GM12873 (cell line): Measurements from ENCODE around the gene TMEM183A.

Source experiments
- CTCF ChIP-seq: IDR thresholded peaks from 2 replicates; pipeline ENCODE4 v1.5.1; 2012; ENCODE audit warnings: low read depth, mild to moderate bottlenecking, moderate library complexity, low read length, control low read depth; ENCODE audit not compliant: insufficient read depth; ENCODE audit errors: missing control alignments

The TMEM183A gene

DNA sequence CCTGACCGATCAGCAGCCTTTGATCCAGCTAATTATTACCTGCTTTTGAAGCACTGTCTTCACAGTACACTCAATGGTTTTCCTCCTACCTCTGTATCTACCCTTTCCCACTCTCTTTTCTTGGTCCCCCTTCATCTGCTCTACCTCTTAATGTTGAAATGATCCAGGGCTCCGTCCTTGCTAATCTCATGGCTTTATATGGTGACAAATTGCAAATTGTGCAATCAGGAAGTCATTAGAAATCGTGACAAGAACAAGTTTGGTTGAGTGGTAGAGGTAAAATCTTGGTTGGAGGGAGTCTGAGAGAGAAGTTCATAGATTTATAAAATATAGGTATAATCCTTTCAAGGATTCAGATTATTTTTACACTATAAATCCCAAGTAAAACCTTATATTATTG is 30.5 kb upstream of the TMEM183A start:
- TF ChIP-seq CTCF: no peak

GRCh38 chr1:202979459-202979858 is 27.7 kb upstream of the TMEM183A start:
- no peak for TF ChIP-seq CTCF

DNA sequence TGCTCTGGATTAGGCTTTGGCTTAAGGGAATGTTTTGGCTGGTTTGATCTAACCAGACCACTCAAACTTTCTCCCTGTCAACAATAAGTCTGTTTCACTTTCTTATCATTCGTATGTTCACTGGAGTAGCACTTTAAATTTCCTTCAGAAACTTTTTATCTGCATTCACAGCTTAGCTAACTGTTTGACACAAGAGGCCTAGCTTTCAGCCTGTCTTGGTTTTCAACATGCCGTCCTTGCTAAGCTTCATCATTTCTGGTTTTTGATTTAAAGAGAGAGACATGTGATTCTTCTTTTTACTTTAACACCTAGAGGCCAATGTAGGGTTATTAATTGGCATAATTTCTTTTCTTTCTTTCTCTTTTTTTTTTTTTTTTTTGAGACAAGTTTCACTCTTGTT is 25.2 kb upstream of the TMEM183A start:
- TF ChIP-seq CTCF: no peak

DNA sequence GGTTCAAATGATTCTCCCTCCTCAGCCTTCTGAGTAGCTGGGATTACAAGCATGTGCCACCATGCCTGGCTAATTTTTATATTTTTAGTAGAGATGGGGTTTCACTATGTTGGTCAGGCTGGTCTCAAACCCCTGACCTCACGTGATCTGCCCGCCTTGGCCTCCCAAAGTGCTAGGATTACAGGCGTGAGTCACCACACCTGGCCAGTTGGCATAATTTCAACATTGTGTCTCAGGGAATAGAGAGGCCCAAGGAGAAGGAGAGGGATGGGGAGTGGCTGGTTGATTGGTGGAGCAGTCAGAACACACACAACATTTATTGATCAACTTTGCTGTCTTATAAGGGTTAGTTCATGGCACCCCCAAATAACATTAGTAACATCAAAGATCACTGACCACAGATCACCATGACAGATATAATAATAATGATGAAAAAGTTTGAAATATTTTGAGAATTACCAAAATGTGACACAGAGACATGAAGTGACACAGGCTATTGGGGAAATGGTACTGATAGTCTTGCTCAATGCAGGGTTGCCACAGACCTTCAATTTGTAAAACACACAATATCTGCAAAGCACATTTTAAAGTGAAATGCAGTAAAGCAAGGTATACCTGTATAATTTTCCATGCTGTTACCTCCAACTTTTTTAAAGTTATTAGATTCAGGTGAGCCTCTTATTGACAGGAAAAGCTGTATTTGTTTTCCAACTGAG is 24.3 kb upstream of the TMEM183A start:
- TF ChIP-seq CTCF: no peak

GRCh38 chr1:202987255-202987654 is 19.9 kb upstream of the TMEM183A start:
- no peak for TF ChIP-seq CTCF

DNA sequence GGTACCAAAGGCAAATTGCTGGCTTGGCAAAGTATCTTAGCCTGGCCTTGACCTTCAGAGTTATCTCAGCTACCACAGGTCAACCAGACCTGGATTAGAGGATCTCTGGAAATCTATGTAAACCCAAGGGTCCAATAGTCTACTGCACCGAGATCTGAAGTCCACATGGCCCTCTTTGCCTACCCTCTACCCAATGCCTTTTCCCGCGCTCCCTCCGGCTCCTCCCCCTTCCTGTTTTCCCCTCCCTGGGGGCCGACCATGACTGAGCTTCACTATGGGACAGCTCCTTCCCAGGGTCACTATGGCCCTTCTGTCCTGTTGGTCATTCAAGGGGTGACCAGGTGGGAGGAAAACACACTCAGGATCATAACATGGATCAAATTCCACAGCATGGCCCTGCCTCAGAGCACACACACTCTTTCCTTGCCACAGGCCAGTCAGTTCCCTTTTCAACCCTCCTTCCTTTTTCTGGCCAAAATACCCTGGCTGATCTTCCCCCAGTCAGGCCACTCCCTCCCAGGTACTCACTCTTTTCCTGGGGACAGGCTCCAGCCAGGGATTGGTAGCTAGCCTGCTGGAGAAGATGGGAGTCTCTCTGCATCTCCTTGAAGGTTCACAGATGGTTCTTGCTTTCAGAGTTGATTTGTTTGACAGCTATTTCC is 19.1 kb upstream of the TMEM183A start:
- TF ChIP-seq CTCF: no peak

DNA sequence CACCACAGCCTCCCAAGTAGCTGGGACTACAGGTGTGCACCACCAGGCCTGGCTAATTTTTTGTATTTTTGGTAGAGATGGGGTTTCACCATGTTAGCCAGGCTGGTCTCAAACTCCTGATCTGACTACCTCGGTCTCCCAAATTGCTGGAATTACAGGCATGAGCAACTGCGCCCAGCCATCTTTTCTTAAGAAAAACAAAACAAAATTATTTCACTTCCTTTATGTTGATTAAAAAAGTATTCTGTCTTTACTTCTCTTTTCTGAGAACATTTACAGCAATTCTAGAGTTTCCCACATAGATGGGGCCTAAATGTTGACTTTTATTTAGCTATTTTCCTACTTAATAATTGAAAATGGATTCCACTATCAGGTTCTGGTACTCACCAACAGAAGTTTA is 17.3 kb upstream of the TMEM183A start:
- no peak for TF ChIP-seq CTCF
